GM12873 (cell line): ENCODE data around the gene HBG1.

Source experiments
- CTCF ChIP-seq: IDR thresholded peaks from 2 replicates; pipeline ENCODE4 v1.5.1; 2012; ENCODE audit warnings: low read depth, mild to moderate bottlenecking, moderate library complexity, low read length, control low read depth; ENCODE audit not compliant: insufficient read depth; ENCODE audit errors: missing control alignments

Gene HBG1

GRCh38 chr11:5240458-5240857 lies 9.2 kb downstream of the HBG1 start:
- TF ChIP-seq CTCF: no peak

DNA sequence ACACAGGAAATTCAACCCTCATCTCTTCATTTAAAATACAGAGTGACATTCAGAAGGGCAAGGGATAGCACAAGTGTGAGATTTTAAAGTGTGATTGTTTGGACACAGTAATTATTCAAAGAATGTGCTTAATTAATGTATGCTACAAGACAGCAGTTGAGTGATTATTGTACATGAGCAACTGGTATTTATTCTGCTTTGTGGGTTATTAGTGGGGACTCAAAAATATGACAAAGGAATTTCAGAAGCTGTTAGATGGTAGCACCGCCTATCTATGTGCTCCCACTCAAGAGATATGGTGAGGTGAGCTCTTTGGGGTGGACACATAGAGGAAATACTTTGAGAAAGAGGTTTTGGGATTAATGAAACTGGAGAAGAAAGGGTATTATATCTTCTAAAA lies 9.6 kb downstream of the HBG1 start:
- TF ChIP-seq CTCF: no peak

DNA sequence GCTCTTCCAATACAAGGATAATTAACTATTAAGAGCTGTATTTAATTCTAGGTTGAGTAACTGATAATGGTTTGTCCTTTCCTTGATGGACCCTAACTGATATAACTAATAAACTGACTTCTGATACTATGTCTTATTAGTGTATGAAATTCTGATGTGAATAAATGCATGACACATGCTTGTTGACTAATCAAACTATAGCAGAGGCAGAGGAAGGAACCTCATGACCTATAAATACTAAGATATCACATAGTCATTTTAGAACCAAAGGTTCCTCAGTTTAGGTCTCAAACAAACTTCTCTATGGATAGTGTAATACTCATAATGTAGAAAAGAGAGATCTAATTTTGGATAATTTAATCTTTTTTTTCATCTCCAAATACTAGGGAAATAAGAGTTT lies 10.6 kb downstream of the HBG1 start:
- no peak for TF ChIP-seq CTCF

- no peak for TF ChIP-seq CTCF
Observed at GRCh38 chr11:5238486-5238885, 11.2 kb downstream of the HBG1 start.

GRCh38 chr11:5237420-5237819 lies 12.2 kb downstream of the HBG1 start:
- no peak for TF ChIP-seq CTCF

DNA sequence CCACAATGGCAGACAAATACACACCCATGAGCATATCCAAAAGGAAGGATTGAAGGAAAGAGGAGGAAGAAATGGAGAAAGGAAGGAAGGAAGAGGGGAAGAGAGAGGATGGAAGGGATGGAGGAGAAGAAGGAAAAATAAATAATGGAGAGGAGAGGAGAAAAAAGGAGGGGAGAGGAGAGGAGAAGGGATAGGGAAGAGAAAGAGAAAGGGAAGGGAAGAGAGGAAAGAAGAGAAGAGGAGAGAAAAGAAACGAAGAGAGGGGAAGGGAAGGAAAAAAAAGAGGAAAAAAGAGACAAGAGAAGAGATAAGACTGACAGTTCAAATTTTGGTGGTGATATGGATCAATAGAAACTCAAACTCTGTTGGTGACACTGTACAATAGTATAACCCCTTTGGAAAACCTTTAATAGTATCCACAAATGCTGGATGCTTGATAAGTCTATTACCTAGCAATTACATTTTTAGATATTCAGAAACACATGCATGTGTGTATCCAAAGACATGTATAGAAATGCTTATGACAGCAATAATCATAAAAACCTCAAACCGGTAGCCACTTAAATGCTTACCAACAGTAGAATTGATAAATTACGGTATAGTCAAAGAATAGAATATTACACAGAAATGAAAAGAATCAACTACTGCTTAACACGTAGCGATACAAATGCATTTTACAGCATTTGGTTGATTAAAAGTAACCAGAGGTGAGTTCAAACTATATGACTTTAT lies 14.1 kb downstream of the HBG1 start:
- no peak for TF ChIP-seq CTCF

- TF ChIP-seq CTCF: no peak
Observed at GRCh38 chr11:5234381-5234834, 15.2 kb downstream of the HBG1 start, which contains the start of gene HBD. TSS of gene HBD (minus strand) at chr11:5234483. CDS start at chr11:5234433, 50 bp downstream.
